ENCODE measurements around the gene TSKU.

TSKU gene

GRCh38 chr11:76834151-76834550 lies 51.0 kb downstream of the TSKU start:
- 84 to 87% methylated on average over 3 of the region's 3 CpGs for WGBS, 2 experiments
- no peaks in the 10 kb centered on the region for H3K9me3 ChIP-seq (ENCODE audit: control insufficient read depth, low read length)
- no peaks in the 10 kb centered on the region for H3K36me3 ChIP-seq (ENCODE audit: control insufficient read depth, insufficient read depth, low read length)
- H3K27ac ChIP-seq (ENCODE audit: insufficient read depth, low read depth, low read length, poor library complexity, severe bottlenecking) = no peak overlapping the region
- no peak overlapping the region for H3K4me3 ChIP-seq (ENCODE audit: insufficient read depth, low read depth, low read length)
- H3K4me1 ChIP-seq (ENCODE audit: control insufficient read depth, insufficient read depth, low read length) = peaks cover 12% of the 10 kb centered on the region
- H3K27me3 ChIP-seq (ENCODE audit: control insufficient read depth, insufficient read depth, low read length, poor library complexity, severe bottlenecking) = no peaks in the 10 kb centered on the region

GRCh38 chr11:76835036-76835435 lies 51.9 kb downstream of the TSKU start:
- H3K9me3 ChIP-seq (ENCODE audit: control insufficient read depth, low read length) = no peaks in the 10 kb centered on the region
- no peaks in the 10 kb centered on the region for H3K36me3 ChIP-seq (ENCODE audit: control insufficient read depth, insufficient read depth, low read length)
- 71 to 96% methylated on average over 1 to 2 of the region's 2 CpGs for WGBS, 2 experiments
- H3K4me3 ChIP-seq (ENCODE audit: insufficient read depth, low read depth, low read length) = no peak overlapping the region
- no peak overlapping the region for H3K27ac ChIP-seq (ENCODE audit: insufficient read depth, low read depth, low read length, poor library complexity, severe bottlenecking)
- no peaks in the 10 kb centered on the region for H3K27me3 ChIP-seq (ENCODE audit: control insufficient read depth, insufficient read depth, low read length, poor library complexity, severe bottlenecking)
- H3K4me1 ChIP-seq (ENCODE audit: control insufficient read depth, insufficient read depth, low read length) = peaks cover 15% of the 10 kb centered on the region

- no peak overlapping the region for H3K4me3 ChIP-seq (ENCODE audit: insufficient read depth, low read depth, low read length)
- no peaks in the 10 kb centered on the region for H3K36me3 ChIP-seq (ENCODE audit: control insufficient read depth, insufficient read depth, low read length)
- WGBS, 2 experiments = 91 to 94% methylated on average over 5 of the region's 5 CpGs
- H3K4me1 ChIP-seq (ENCODE audit: control insufficient read depth, insufficient read depth, low read length) = peaks cover 15% of the 10 kb centered on the region
- H3K9me3 ChIP-seq (ENCODE audit: control insufficient read depth, low read length) = no peaks in the 10 kb centered on the region
- H3K27me3 ChIP-seq (ENCODE audit: control insufficient read depth, insufficient read depth, low read length, poor library complexity, severe bottlenecking) = no peaks in the 10 kb centered on the region
- no peak overlapping the region for H3K27ac ChIP-seq (ENCODE audit: insufficient read depth, low read depth, low read length, poor library complexity, severe bottlenecking)
These were observed 52.9 kb downstream of the TSKU start for GRCh38 chr11:76835928-76836612.

- H3K9me3 ChIP-seq (ENCODE audit: control insufficient read depth, low read length) = no peaks in the 10 kb centered on the region
- H3K36me3 ChIP-seq (ENCODE audit: control insufficient read depth, insufficient read depth, low read length) = no peaks in the 10 kb centered on the region
- 87% methylated on average over 11 of the region's 11 CpGs for WGBS, 2 experiments
- no peak overlapping the region for H3K4me3 ChIP-seq (ENCODE audit: insufficient read depth, low read depth, low read length)
- no peaks in the 10 kb centered on the region for H3K27me3 ChIP-seq (ENCODE audit: control insufficient read depth, insufficient read depth, low read length, poor library complexity, severe bottlenecking)
- H3K27ac ChIP-seq (ENCODE audit: insufficient read depth, low read depth, low read length, poor library complexity, severe bottlenecking) = no peak overlapping the region
- peaks cover 19% of the 10 kb centered on the region for H3K4me1 ChIP-seq (ENCODE audit: control insufficient read depth, insufficient read depth, low read length)
These were observed 53.6 kb downstream of the TSKU start for GRCh38 chr11:76836613-76837291.

- no peaks in the 10 kb centered on the region for H3K36me3 ChIP-seq (ENCODE audit: control insufficient read depth, insufficient read depth, low read length)
- H3K4me3 ChIP-seq (ENCODE audit: insufficient read depth, low read depth, low read length) = no peak overlapping the region
- 76 to 82% methylated on average over 7 of the region's 7 CpGs for WGBS, 2 experiments
- H3K9me3 ChIP-seq (ENCODE audit: control insufficient read depth, low read length) = no peaks in the 10 kb centered on the region
- H3K27ac ChIP-seq (ENCODE audit: insufficient read depth, low read depth, low read length, poor library complexity, severe bottlenecking) = no peak overlapping the region
- H3K27me3 ChIP-seq (ENCODE audit: control insufficient read depth, insufficient read depth, low read length, poor library complexity, severe bottlenecking) = no peaks in the 10 kb centered on the region
- H3K4me1 ChIP-seq (ENCODE audit: control insufficient read depth, insufficient read depth, low read length) = peaks cover 21% of the 10 kb centered on the region
These were observed 54.8 kb downstream of the TSKU start for GRCh38 chr11:76837696-76838677.

- peaks cover 21% of the 10 kb centered on the region for H3K4me1 ChIP-seq (ENCODE audit: control insufficient read depth, insufficient read depth, low read length)
These were observed 55.5 kb downstream of the TSKU start for GRCh38 chr11:76838678-76839068.

GRCh38 chr11:76839311-76839710 lies 56.2 kb downstream of the TSKU start:
- no peak overlapping the region for H3K4me3 ChIP-seq (ENCODE audit: insufficient read depth, low read depth, low read length)
- no peak overlapping the region for H3K27ac ChIP-seq (ENCODE audit: insufficient read depth, low read depth, low read length, poor library complexity, severe bottlenecking)
- 83 to 85% methylated on average over 1 of the region's 1 CpG for WGBS, 2 experiments

More at GRCh38 chr11:76838678-76839068, 55.5 kb downstream of the TSKU start:
- 40 to 43% methylated on average over 3 of the region's 3 CpGs for WGBS, 2 experiments
- no peaks in the 10 kb centered on the region for H3K9me3 ChIP-seq (ENCODE audit: control insufficient read depth, low read length)
- H3K4me3 ChIP-seq (ENCODE audit: insufficient read depth, low read depth, low read length) = no peak overlapping the region
- H3K27me3 ChIP-seq (ENCODE audit: control insufficient read depth, insufficient read depth, low read length, poor library complexity, severe bottlenecking) = no peaks in the 10 kb centered on the region
- no peak overlapping the region for H3K27ac ChIP-seq (ENCODE audit: insufficient read depth, low read depth, low read length, poor library complexity, severe bottlenecking)
- H3K36me3 ChIP-seq (ENCODE audit: control insufficient read depth, insufficient read depth, low read length) = no peaks in the 10 kb centered on the region

GRCh38 chr11:76841923-76842452 lies 58.8 kb downstream of the TSKU start:
- H3K36me3 ChIP-seq (ENCODE audit: control insufficient read depth, insufficient read depth, low read length) = no peaks in the 10 kb centered on the region
- no peak overlapping the region for H3K4me3 ChIP-seq (ENCODE audit: insufficient read depth, low read depth, low read length)
- H3K9me3 ChIP-seq (ENCODE audit: control insufficient read depth, low read length) = no peaks in the 10 kb centered on the region
- H3K27me3 ChIP-seq (ENCODE audit: control insufficient read depth, insufficient read depth, low read length, poor library complexity, severe bottlenecking) = no peaks in the 10 kb centered on the region
- no peak overlapping the region for H3K27ac ChIP-seq (ENCODE audit: insufficient read depth, low read depth, low read length, poor library complexity, severe bottlenecking)
- peaks cover 16% of the 10 kb centered on the region for H3K4me1 ChIP-seq (ENCODE audit: control insufficient read depth, insufficient read depth, low read length)
- 61 to 66% methylated on average over 4 of the region's 4 CpGs for WGBS, 2 experiments

More at GRCh38 chr11:76839311-76839710, 56.2 kb downstream of the TSKU start:
- Histone ChIP-seq H3K27me3 (ENCODE audit: control insufficient read depth, insufficient read depth, low read length, poor library complexity, severe bottlenecking) (no peaks in the 10 kb centered on the region), H3K4me1 (ENCODE audit: control insufficient read depth, insufficient read depth, low read length) (peaks cover 21% of the 10 kb centered on the region), H3K36me3 (ENCODE audit: control insufficient read depth, insufficient read depth, low read length) (no peaks in the 10 kb centered on the region), H3K9me3 (ENCODE audit: control insufficient read depth, low read length) (no peaks in the 10 kb centered on the region)

GRCh38 chr11:76843907-76844306 lies 60.8 kb downstream of the TSKU start:
- peaks cover 12% of the 10 kb centered on the region for H3K4me1 ChIP-seq (ENCODE audit: control insufficient read depth, insufficient read depth, low read length)
- H3K27ac ChIP-seq (ENCODE audit: insufficient read depth, low read depth, low read length, poor library complexity, severe bottlenecking) = no peak overlapping the region
- WGBS, 2 experiments = 97 to 99% methylated on average over 2 to 3 of the region's 3 CpGs
- H3K9me3 ChIP-seq (ENCODE audit: control insufficient read depth, low read length) = no peaks in the 10 kb centered on the region
- H3K36me3 ChIP-seq (ENCODE audit: control insufficient read depth, insufficient read depth, low read length) = no peaks in the 10 kb centered on the region
- no peak overlapping the region for H3K4me3 ChIP-seq (ENCODE audit: insufficient read depth, low read depth, low read length)
- H3K27me3 ChIP-seq (ENCODE audit: control insufficient read depth, insufficient read depth, low read length, poor library complexity, severe bottlenecking) = no peaks in the 10 kb centered on the region

Data from ectodermal cell (in vitro differentiated cells).